SU-DHL-6 (cell line): ENCODE measurements around the gene CBLB.

ENCODE experiments used
- H2AFZ ChIP-seq: fragments of 200-600 bp; sonication (generic); 2 replicates; pipeline ENCODE4 v1.6.1; 2014; ENCODE audit warnings: low read depth, mild to moderate bottlenecking, moderate library complexity, mixed read lengths, antibody characterized with exemption, low read length; ENCODE audit not compliant: severe bottlenecking
- H3F3A ChIP-seq: fragments of 200-600 bp; shearing (Covaris generic); 2 replicates; pipeline ENCODE4 v1.6.0; 2016; ENCODE audit warnings: antibody characterized with exemption, mild to moderate bottlenecking; ENCODE audit not compliant: insufficient read depth
- H3K27ac ChIP-seq: fragments of 200-600 bp; sonication (generic); 2 replicates; pipeline ENCODE4 v1.5.1; 2016; ENCODE audit warnings: low read depth, mild to moderate bottlenecking, low read length, moderate library complexity, mixed read lengths
- H3K27me3 ChIP-seq: fragments of 200-600 bp; sonication (generic), shearing (Covaris generic); 2 replicates; pipeline ENCODE4 v1.6.0; 2014; ENCODE audit warnings: mild to moderate bottlenecking, low read length
- H3K36me3 ChIP-seq: fragments of 200-600 bp; sonication (generic); 2 replicates; pipeline ENCODE4 v1.6.1; 2014; ENCODE audit warnings: mild to moderate bottlenecking, low read length, mixed read lengths
- H3K4me2 ChIP-seq: fragments of 300-600, 200-600 bp; shearing (Covaris generic), sonication (generic); 2 replicates; pipeline ENCODE4 v1.6.0; 2014; ENCODE audit warnings: low read length, low read depth, mild to moderate bottlenecking; ENCODE audit not compliant: poor library complexity, severe bottlenecking
- H3K4me3 ChIP-seq: fragments of 200-600 bp; sonication (generic); 2 replicates; pipeline ENCODE4 v1.5.1; 2014; ENCODE audit warnings: antibody characterized with exemption, low read length, mild to moderate bottlenecking, mixed read lengths; ENCODE audit not compliant: insufficient read depth, poor library complexity, severe bottlenecking
- H3K79me2 ChIP-seq: fragments of 200-600 bp; sonication (generic); 2 replicates; pipeline ENCODE4 v1.6.1; 2014; ENCODE audit warnings: mild to moderate bottlenecking, low read length, moderate library complexity; ENCODE audit not compliant: insufficient read depth
- H3K9ac ChIP-seq: fragments of 200-600 bp; sonication (generic); 2 replicates; pipeline ENCODE4 v1.7.0; 2014; ENCODE audit warnings: mild to moderate bottlenecking, low read length
- H3K9me2 ChIP-seq: fragments of 200-600 bp; sonication (generic); replicated peaks from 2 replicates; pipeline ENCODE4 v1.6.1; 2014; ENCODE audit warnings: low read length; ENCODE audit not compliant: insufficient read depth
- H3K9me3 ChIP-seq: fragments of 200-600 bp; sonication (generic); 2 replicates; pipeline ENCODE4 v1.6.1; 2014; ENCODE audit warnings: low read length, mixed read lengths; ENCODE audit not compliant: insufficient read depth
- H4K20me1 ChIP-seq: fragments of 200-600 bp; sonication (generic); 2 replicates; pipeline ENCODE4 v1.6.1; 2014; ENCODE audit warnings: low read depth, mild to moderate bottlenecking, antibody characterized with exemption, low read length, moderate library complexity, mixed read lengths
- CTCF ChIP-seq: fragments of 200-600 bp; sonication (generic); IDR thresholded peaks from one replicate; pipeline ENCODE4 v1.5.1; 2017; ENCODE audit warnings: antibody characterized with exemption, mild to moderate bottlenecking, low read length, moderate library complexity; ENCODE audit not compliant: insufficient read depth, poor library complexity, severe bottlenecking
- EZH2phosphoT487 ChIP-seq: fragments of 200-600 bp; sonication (generic), shearing (Covaris generic); conservative IDR thresholded peaks from 2 replicates; pipeline ENCODE4 v1.6.1; 2018; ENCODE audit warnings: mild to moderate bottlenecking, antibody characterized with exemption, low read length, moderate library complexity, mixed read lengths

The CBLB gene

GRCh38 chr3:105722943-105723556 is 145.8 kb downstream of the CBLB start:
- peak overlapping the region; percentile 58 for H3K4me2 ChIP-seq
- no peaks in the 10 kb centered on the region for H3K9me3 ChIP-seq
- no peaks in the 10 kb centered on the region for H3K79me2 ChIP-seq
- H2AFZ ChIP-seq: no peak overlapping the region
- H3F3A ChIP-seq: peaks cover 44% of the 10 kb centered on the region
- H3K9ac ChIP-seq: peak overlapping the region; percentile 34
- H3K36me3 ChIP-seq: peaks cover 39% of the 10 kb centered on the region
- H3K4me3 ChIP-seq: peak overlapping the region; percentile 39
- H4K20me1 ChIP-seq: no peaks in the 10 kb centered on the region
- TF ChIP-seq EZH2phosphoT487: no peak
- no peak for TF ChIP-seq CTCF
- no peaks in the 10 kb centered on the region for H3K9me2 ChIP-seq
- H3K27ac ChIP-seq: peak overlapping the region; percentile 92
- no peaks in the 10 kb centered on the region for H3K27me3 ChIP-seq

GRCh38 chr3:105719791-105720190 is 149.0 kb downstream of the CBLB start:
- Histone ChIP-seq H4K20me1 (no peaks in the 10 kb centered on the region), H3K79me2 (no peaks in the 10 kb centered on the region)

GRCh38 chr3:105715372-105715771 is 153.4 kb downstream of the CBLB start:
- H3K36me3 ChIP-seq: peaks cover 79% of the 10 kb centered on the region

More at GRCh38 chr3:105719791-105720190, 149.0 kb downstream of the CBLB start:
- no peak overlapping the region for H2AFZ ChIP-seq
- H3K36me3 ChIP-seq: peaks cover 61% of the 10 kb centered on the region
- TF ChIP-seq EZH2phosphoT487: no peak
- TF ChIP-seq CTCF: no peak
- no peaks in the 10 kb centered on the region for H3K9me3 ChIP-seq
- H3K9me2 ChIP-seq: no peaks in the 10 kb centered on the region
- H3F3A ChIP-seq: peaks cover 27% of the 10 kb centered on the region
- no peak overlapping the region for H3K4me2 ChIP-seq
- no peaks in the 10 kb centered on the region for H3K27me3 ChIP-seq
- H3K9ac ChIP-seq: no peak overlapping the region
- H3K27ac ChIP-seq: no peak overlapping the region
- no peak overlapping the region for H3K4me3 ChIP-seq

More at GRCh38 chr3:105715372-105715771, 153.4 kb downstream of the CBLB start:
- H3K9me2 ChIP-seq: no peaks in the 10 kb centered on the region
- no peaks in the 10 kb centered on the region for H3K9me3 ChIP-seq
- H4K20me1 ChIP-seq: no peaks in the 10 kb centered on the region
- TF ChIP-seq EZH2phosphoT487 (no peak), CTCF (no peak)
- H2AFZ ChIP-seq: no peak overlapping the region
- no peak overlapping the region for H3K9ac ChIP-seq
- no peak overlapping the region for H3K27ac ChIP-seq
- no peaks in the 10 kb centered on the region for H3K79me2 ChIP-seq
- peaks cover 3% of the 10 kb centered on the region; the same call in 1 of the 2 replicates for H3F3A ChIP-seq
- H3K4me2 ChIP-seq: no peak overlapping the region
- H3K27me3 ChIP-seq: no peaks in the 10 kb centered on the region
- no peak overlapping the region for H3K4me3 ChIP-seq
